ENCODE data around the gene ATAD3C.
"Not testable (repeated sequence)": the region's sequence is repeated elsewhere in the genome, so short reads cannot be mapped to it uniquely, and the experiment has no call there.

Gene ATAD3C

DNA sequence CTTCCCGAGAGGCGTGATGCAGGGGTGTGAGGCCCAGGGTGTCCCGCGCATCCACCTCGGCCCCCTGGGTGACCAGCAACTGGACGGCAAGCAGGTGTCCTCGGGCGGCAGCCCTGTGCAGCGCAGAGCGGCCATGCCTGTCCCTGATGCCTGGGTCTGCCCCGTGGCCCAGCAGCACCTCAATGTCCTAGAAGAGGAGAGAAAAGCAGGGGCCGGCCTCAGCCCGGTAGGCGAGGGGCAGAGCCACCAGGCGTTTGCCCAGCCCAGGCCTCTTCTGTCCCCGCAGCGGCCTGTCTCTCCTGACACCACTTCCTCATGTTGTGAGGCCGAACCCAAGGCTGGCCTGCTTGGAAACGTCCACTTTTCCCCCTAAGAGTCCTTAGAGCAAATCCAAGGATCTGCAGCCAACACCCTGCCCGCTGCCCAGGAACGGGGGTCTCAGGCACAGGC, 30.1 kb upstream of the ATAD3C start:
- no peak for DNase-seq (ENCODE audit: low read depth in 2 of 2)

DNA sequence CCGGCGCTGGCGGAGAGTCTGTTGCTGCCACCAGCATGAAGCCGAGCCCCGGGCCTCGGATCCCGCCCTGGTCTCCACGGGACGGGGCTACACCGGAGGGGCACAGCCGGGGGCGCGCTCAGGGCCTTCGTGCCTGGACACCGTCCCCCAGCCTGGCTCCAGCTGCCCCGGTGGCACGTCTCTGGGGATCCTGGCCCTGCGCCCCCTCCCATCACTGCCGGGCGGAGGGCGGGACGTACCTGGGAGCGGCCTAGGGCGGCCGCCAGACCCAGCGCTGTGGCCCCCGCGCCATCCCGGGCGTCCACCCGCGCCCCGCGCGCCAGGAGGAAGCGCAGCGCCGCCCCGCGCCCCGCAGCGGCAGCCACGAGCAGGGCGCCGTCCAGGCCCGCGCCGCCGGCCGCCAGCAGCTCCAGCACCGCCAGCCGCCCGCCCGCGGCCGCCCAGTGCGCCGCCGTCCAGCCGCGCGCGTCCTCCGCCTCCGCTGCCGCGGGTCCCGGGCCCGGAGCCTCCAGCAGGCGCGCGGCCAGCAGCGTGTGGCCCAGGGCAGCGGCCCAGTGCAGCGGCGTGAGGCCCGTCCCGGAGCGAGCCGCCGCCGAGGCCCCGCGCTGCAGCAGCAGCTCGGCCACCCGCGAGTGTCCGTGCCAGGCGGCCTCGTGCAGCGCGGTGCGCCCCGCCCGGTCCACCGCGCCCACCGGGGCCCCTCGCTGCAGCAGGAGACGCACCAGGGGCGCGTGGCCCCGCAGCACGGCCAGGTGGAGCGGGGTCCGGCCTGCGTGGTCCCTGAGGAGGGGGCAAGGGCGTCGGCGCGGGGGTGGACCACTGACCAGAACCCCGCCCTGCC, 29.5 kb upstream of the ATAD3C start:
- DNase-seq (ENCODE audit: low read depth in 2 of 2): no peak

DNA sequence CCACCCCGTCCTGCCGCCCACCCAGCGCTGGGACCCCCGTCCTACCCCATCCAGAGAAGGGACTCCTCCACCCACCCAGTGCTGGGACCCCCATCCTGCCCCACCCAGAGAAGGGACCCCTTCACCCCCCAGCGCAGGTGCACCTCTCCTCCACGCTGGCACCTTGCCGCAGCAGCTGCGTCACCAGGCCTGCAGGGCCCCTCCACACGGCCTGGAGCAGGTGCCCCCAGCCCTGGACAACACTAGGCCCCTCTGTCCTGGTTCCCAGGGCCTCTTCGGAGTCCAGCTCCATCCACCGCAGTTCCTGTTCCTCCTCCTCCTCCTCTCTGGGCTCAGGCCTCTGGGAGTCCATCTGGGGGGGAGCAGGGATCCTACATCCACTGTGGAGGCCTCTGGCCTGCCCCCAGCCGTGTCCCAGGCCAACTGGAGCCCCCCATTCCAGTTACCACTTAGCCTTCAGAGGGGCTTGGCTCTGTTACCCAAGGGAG, 28.8 kb upstream of the ATAD3C start:
- no peak for DNase-seq (ENCODE audit: low read depth in 2 of 2)

DNA sequence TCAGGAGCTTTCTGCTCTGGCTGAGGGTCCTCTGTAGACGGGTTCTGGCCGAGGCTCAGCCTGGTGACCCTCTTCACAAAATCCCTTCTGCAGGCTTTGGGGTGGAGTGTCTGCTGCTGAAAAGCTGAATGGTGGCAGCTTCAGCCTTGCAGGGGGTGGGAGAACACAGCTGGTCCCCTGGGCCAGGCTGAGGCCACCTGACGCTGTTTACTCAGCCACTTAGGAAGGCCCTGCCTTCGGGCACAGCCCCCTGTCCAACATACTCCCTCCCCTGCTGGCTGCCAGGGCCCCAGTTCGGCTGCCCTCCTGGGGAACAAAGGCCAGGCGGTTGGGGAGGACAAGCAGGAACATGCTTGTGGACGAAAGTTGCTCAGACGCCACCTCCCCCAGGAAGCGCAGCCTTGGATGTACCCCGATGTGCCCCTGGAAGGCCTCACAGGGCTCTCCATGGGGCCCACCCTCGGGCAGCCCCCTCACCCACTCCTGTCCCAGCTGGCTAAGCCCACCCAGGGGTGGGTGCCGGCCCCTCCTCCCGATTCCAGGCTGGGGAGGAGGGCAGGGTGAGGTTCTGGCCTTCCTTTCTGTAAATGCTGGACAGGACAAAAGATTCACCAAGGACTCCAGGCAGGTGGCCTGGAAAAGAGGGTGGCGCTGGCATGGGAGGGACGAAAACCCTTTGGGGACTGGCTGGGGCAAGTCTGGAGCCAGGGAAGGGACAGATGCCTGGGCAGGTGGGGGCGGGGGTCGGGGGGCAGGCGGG, 28.2 kb upstream of the ATAD3C start, which contains the start of gene ANKRD65:
ANKRD65 (minus strand) TSS at position 130 of the 760 bp plus-strand sequence. CDS start 271 bp downstream, outside the sequence.
- no peak for DNase-seq (ENCODE audit: low read depth in 2 of 2)

- DNase-seq (ENCODE audit: low read depth in 2 of 2): no peak
Observed at GRCh38 chr1:1421907-1422464, 27.5 kb upstream of the ATAD3C start.

GRCh38 chr1:1422465-1423244, 26.8 kb upstream of the ATAD3C start:
- no peak for DNase-seq (ENCODE audit: low read depth in 2 of 2)

- no peak for DNase-seq (ENCODE audit: low read depth in 2 of 2)
Observed at GRCh38 chr1:1423245-1423597, 26.3 kb upstream of the ATAD3C start.

DNA sequence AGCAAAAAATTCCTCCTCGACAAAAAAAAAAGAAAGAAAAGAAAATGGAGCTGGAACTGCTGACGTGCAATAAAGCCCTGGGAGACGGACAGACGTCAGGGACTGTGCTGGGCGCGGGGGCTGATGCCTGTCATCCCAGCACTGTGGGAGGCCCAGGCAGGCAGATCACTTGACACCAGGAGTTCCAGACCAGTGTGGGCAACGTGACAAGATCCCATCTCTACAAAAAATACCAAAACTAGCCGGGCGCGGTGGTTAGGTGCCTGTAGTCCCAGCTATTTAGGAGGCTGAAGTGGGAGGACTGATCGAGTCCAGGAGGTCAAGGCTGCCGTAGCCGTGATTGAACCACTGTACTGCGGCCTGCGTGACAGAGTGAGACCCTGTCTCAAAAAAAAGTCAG, 24.8 kb upstream of the ATAD3C start:
- no peak for DNase-seq (ENCODE audit: low read depth in 2 of 2)

DNA sequence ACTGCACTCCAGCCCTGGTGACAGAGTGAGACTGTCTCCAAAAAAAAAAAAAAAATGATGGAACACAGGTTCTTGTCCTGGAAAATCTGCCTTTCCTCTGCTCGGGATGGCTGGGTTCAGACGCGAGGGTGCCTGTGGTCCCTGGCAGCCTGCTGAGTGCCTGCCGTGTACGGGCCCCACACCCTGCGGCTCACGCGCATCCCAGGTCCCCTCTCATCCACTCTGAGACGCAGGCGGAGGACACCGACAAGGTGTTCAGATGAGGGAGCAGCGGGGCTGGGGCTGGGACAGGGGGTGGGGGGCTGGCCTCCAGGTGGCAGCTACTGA, 24.1 kb upstream of the ATAD3C start:
- DNase-seq (ENCODE audit: low read depth in 2 of 2): no peak

GRCh38 chr1:1425753-1426495, 23.6 kb upstream of the ATAD3C start:
- DNase-seq (ENCODE audit: low read depth in 2 of 2): no peak

DNA sequence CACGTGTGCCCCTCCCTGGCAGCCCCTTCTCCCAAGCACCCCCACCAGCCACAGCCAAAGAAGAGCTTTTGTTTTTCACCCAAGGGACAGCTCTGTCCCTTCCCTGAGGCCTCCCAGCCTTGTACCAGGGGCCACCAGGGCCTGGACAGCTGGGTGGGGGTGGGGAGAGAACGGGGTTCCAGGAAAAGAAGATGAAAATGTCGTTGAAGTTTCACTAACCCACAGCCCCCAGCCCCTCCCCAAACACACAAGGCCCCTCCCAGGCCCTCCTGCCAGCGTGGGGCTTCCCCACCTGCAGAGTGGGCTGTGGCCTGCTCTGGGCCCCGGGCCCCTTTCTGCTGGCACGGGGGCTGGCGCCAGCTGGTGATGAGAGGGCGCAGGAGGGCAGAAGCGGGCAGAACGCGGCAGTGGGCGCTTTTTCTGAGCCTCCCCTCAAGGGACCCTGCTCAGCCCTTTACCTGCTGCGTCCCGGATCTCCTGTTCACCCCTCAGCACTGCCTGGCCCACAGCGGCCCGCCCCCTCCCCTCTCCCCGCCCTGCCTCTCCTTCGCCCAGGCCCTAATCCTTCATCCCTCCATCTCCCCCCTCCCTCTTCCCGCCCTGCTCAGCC, 22.9 kb upstream of the ATAD3C start:
- DNase-seq (ENCODE audit: low read depth in 2 of 2): no peak

GRCh38 chr1:1427106-1427819, 22.2 kb upstream of the ATAD3C start:
- no peak for DNase-seq (ENCODE audit: low read depth in 2 of 2)

DNA sequence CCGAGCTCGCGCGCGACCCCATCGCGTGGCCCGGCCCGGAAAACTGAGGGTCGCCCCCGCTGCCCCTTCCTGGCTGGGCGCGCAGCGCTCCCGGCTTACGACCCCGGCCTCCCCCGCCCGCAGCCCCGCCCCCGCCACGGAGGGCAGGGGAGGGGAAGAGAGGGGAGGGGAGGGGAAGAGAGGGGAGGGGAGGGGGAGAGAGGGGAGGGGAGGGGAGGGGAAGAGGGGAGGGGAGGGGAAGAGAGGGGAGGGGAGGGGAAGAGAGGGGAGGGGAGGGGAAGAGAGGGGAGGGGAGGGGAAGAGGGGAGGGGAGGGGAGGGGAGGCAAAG, 21.7 kb upstream of the ATAD3C start:
- no peak for DNase-seq (ENCODE audit: low read depth in 2 of 2)

DNA sequence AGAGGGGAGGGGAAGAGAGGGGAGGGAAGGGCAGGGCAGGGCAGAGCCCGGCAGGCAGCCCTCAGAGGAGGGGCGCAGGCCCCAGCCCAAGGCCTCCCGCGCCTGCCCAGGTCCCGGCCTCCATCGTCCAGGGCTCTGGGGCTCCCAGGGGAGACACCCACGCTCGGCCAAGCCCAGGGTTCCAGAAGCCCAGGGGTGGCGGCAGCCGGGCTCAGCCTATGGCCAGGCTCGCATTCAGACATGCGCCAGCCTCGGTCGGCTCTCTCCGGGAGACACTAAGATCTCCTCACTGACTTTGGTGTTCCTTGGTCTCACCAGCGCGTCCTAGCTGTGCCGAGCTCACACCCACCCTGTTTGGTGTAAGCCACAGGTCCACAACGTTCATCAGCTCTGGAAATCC, 21.3 kb upstream of the ATAD3C start:
- no peak for DNase-seq (ENCODE audit: low read depth in 2 of 2)

GRCh38 chr1:1428967-1429366, 20.5 kb upstream of the ATAD3C start:
- not testable (repeated sequence) for DNase-seq (ENCODE audit: low read depth in 2 of 2)

GRCh38 chr1:1429671-1430073, 19.8 kb upstream of the ATAD3C start:
- no peak for DNase-seq (ENCODE audit: low read depth in 2 of 2)

DNA sequence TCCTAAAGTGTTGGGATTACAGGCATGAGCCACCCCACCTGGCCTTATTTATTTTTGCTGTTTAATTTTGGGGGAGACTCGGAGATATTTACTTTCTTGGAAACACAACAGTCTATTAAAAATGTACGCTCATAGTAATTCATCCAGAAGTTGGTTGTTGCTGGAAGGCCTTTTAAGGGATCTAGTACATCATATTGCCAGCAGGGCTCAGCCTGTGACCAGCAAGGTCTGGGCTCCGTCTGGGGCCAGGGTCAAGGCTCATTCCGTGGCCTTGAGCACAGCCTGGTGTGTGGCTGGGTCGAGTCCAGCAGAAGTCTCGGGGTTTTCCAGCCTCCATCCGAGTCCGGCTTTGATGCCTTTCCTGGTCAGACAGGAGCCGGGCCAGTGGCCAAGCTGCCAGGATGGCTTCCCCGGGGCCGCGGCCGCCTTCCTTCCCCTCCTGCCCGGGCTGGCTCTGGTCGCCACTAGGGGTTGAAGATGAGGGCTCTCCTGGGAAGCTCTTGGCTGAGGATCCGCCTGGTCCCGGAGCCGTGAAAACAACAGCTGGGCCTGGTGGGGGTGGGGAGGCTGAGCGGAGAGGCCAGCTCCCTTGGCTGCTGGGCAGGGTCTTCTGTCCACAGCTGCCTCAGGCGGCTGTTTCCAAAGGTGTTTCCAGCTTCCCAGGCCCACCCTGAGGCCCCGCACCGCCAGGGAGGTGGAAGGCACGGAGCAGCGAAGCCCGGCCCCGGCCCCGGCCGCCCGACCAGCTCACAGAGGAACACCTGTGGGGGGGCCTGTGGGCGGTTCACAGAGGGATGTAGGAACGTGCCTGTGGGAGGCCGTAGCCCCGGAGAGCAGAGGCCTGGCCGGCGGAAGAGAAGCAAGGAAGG, 19.1 kb upstream of the ATAD3C start:
- no peak for DNase-seq (ENCODE audit: low read depth in 2 of 2)

GRCh38 chr1:1430992-1431844, 18.3 kb upstream of the ATAD3C start:
- no peak for DNase-seq (ENCODE audit: low read depth in 2 of 2)
